Vagina (tissue), 2 donors: ENCODE data around the gene PCLAF.

Source experiments
- POLR2A ChIP-seq, 2 donors: fragments of 450-650 bp; IDR thresholded peaks; one replicate each; pipeline ENCODE4 v1.6.1; 2017; ENCODE audit warnings: antibody characterized with exemption in 2 of 2, mild to moderate bottlenecking in 2 of 2, moderate library complexity in 2 of 2
- TF ChIP-seq, protein P1 (sequence below), 3 experiments: fragments of 450-650 bp in 2 of 3; fragments of 200-600 bp in 1 of 3; sonication (generic) in 1 of 3; IDR thresholded peaks; one replicate each; pipeline ENCODE4 v1.5.1; 2017 to 2019; ENCODE audit warnings: antibody characterized with exemption in 3 of 3, mild to moderate bottlenecking in 2 of 3, moderate library complexity in 2 of 3

DNA sequence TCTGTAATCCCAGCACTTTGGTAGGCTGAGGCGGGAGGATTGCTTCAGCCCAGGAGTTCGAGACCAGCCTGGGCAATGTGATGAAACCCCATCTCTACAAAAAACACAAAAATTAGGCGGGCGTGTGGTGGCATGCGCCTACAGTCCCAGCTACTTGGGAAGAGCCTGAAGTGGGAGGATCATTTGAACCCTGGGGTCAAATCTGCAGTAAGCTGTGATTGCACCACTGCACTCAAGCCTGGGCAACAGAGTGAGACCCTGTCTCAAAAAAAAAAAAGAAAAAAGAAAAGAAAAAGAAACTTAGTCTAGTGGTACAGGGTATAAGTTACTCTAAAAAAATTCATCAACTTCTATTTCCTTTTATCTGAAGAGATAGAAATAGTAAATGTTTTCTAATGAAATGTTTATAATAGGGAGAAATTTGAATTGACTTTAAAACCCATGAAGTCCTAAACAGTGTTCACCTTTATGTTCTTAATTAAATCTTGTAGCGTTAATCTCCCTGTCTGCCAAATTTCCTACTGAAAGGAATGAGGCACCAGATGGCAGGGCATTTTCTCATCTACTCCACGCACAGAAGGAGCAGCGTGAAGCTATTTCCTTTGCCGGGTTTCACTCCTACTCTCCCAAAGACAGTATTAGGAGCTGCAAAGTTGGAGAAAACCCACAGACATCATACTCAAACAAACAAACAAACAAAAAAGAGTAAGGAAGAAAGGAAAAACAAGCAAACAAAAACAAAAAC is 1.9 kb downstream of the PCLAF start:
- TF ChIP-seq, protein P1, sequence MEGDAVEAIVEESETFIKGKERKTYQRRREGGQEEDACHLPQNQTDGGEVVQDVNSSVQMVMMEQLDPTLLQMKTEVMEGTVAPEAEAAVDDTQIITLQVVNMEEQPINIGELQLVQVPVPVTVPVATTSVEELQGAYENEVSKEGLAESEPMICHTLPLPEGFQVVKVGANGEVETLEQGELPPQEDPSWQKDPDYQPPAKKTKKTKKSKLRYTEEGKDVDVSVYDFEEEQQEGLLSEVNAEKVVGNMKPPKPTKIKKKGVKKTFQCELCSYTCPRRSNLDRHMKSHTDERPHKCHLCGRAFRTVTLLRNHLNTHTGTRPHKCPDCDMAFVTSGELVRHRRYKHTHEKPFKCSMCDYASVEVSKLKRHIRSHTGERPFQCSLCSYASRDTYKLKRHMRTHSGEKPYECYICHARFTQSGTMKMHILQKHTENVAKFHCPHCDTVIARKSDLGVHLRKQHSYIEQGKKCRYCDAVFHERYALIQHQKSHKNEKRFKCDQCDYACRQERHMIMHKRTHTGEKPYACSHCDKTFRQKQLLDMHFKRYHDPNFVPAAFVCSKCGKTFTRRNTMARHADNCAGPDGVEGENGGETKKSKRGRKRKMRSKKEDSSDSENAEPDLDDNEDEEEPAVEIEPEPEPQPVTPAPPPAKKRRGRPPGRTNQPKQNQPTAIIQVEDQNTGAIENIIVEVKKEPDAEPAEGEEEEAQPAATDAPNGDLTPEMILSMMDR (IDR thresholded peaks at IDR 0.05): no peak
- no peak for TF ChIP-seq POLR2A (IDR thresholded peaks at IDR 0.05)
